ENCODE measurements around the gene NAB2. TPM values are rescaled to one million over a fixed set of nuclear protein-coding genes. Genes with fewer than 3 reads are reported as not detected.

The NAB2 gene
- total RNA-seq, 6 experiments from 2014 or later = 37.9 to 48.1 (median 44.8) TPM

GRCh38 chr12:57103856-57104255, 14.9 kb downstream of the NAB2 start:
- DNase-seq = no peak
- Mint-ChIP-seq H3K36me3 (ENCODE audit: low read depth) (peaks cover 29% of the 10 kb centered on the region), H3K27ac (no peak overlapping the region), H3K9me3 (no peaks in the 10 kb centered on the region), H3K4me1 (ENCODE audit: low read depth) (peaks cover 12% of the 10 kb centered on the region), H3K27me3 (ENCODE audit: insufficient read depth) (peaks cover 1% of the 10 kb centered on the region), H3K4me3 (no peak overlapping the region)
- no peak for TF ChIP-seq CTCF (IDR thresholded peaks at IDR 0.05)

GRCh38 chr12:57104292-57104910, 15.5 kb downstream of the NAB2 start:
- H3K27me3 Mint-ChIP-seq (ENCODE audit: insufficient read depth) = peaks cover 3% of the 10 kb centered on the region
- peaks cover 26% of the 10 kb centered on the region for H3K36me3 Mint-ChIP-seq (ENCODE audit: low read depth)
- no peak overlapping the region for H3K27ac Mint-ChIP-seq
- no peaks in the 10 kb centered on the region for H3K9me3 Mint-ChIP-seq
- no peak for TF ChIP-seq CTCF (IDR thresholded peaks at IDR 0.05)
- no peak overlapping the region for H3K4me3 Mint-ChIP-seq
- peaks cover 15% of the 10 kb centered on the region for H3K4me1 Mint-ChIP-seq (ENCODE audit: low read depth)
- DNase-seq = no peak

GRCh38 chr12:57105011-57105753, 16.3 kb downstream of the NAB2 start:
- TF ChIP-seq CTCF (IDR thresholded peaks at IDR 0.05) = no peak
- Mint-ChIP-seq H3K36me3 (ENCODE audit: low read depth) (peaks cover 23% of the 10 kb centered on the region), H3K9me3 (no peaks in the 10 kb centered on the region), H3K4me1 (ENCODE audit: low read depth) (peaks cover 23% of the 10 kb centered on the region), H3K4me3 (no peak overlapping the region), H3K27ac (no peak overlapping the region), H3K27me3 (ENCODE audit: insufficient read depth) (peaks cover 3% of the 10 kb centered on the region)
- DNase-seq = no peak

GRCh38 chr12:57106021-57106708, 17.3 kb downstream of the NAB2 start:
- Mint-ChIP-seq H3K27me3 (ENCODE audit: insufficient read depth) (peaks cover 4% of the 10 kb centered on the region), H3K9me3 (no peaks in the 10 kb centered on the region), H3K27ac (no peak overlapping the region), H3K4me1 (ENCODE audit: low read depth) (peaks cover 23% of the 10 kb centered on the region), H3K4me3 (no peak overlapping the region), H3K36me3 (ENCODE audit: low read depth) (peaks cover 23% of the 10 kb centered on the region)
- no peak for TF ChIP-seq CTCF (IDR thresholded peaks at IDR 0.05)
- DNase-seq = no peak

- Mint-ChIP-seq H3K27ac (peak overlapping the region; percentile 15; the same call in 1 of the 2 replicates), H3K4me3 (no peak overlapping the region)
These were observed 18.7 kb downstream of the NAB2 start for GRCh38 chr12:57107456-57108155.

More at GRCh38 chr12:57107456-57108155, 18.7 kb downstream of the NAB2 start:
- H3K27me3 Mint-ChIP-seq (ENCODE audit: insufficient read depth) = peaks cover 9% of the 10 kb centered on the region
- peaks cover 37% of the 10 kb centered on the region for H3K4me1 Mint-ChIP-seq (ENCODE audit: low read depth)
- peaks cover 5% of the 10 kb centered on the region for H3K9me3 Mint-ChIP-seq
- no peak for TF ChIP-seq CTCF (IDR thresholded peaks at IDR 0.05)
- peaks cover 23% of the 10 kb centered on the region for H3K36me3 Mint-ChIP-seq (ENCODE audit: low read depth)
- no peak for DNase-seq
